HG03442 (cell line): ENCODE measurements around the gene DNAH12.
"Not testable (repeated sequence)": the region's sequence is repeated elsewhere in the genome, so short reads cannot be mapped to it uniquely, and the experiment has no call there.

Source experiments
- ATAC-seq: cut with Tn5 transposase; IDR thresholded peaks from one replicate; pipeline ENCODE4 v1.9.1; 2021; ENCODE audit warnings: mild to moderate bottlenecking, moderate library complexity; ENCODE audit not compliant: unreplicated experiment

DNAH12 gene

GRCh38 chr3:57335283-57335938 is 208.7 kb downstream of the DNAH12 start:
- no peak for ATAC-seq

GRCh38 chr3:57331078-57331610 is 213.0 kb downstream of the DNAH12 start:
- no peak for ATAC-seq

GRCh38 chr3:57326498-57326897 is 217.6 kb downstream of the DNAH12 start:
- not testable (repeated sequence) for ATAC-seq

- ATAC-seq, result no peak
Observed at GRCh38 chr3:57314204-57314603, 229.9 kb downstream of the DNAH12 start.

- ATAC-seq, result no peak
Observed at GRCh38 chr3:57309769-57310360, 234.3 kb downstream of the DNAH12 start.

- not testable (repeated sequence) for ATAC-seq
Observed at GRCh38 chr3:57303520-57303919, 240.6 kb downstream of the DNAH12 start.

GRCh38 chr3:57298041-57298440 is 246.1 kb downstream of the DNAH12 start:
- no peak for ATAC-seq

GRCh38 chr3:57292897-57293526 is 251.1 kb downstream of the DNAH12 start:
- ATAC-seq, result no peak

GRCh38 chr3:57292159-57292896 is 251.8 kb downstream of the DNAH12 start, which contains the start of gene ASB14:
TSS of gene ASB14 (minus strand) at chr3:57292685. CDS start at chr3:57292033, 652 bp downstream.
- ATAC-seq, result no peak

GRCh38 chr3:57288403-57288802 is 255.7 kb downstream of the DNAH12 start:
- ATAC-seq, result no peak

GRCh38 chr3:57287205-57287604 is 256.9 kb downstream of the DNAH12 start:
- ATAC-seq, result no peak

- ATAC-seq, result no peak
Observed at GRCh38 chr3:57283334-57283733, 260.8 kb downstream of the DNAH12 start.

- ATAC-seq, result no peak
Observed at GRCh38 chr3:57281715-57282114, 262.4 kb downstream of the DNAH12 start.

- ATAC-seq, result no peak
Observed at GRCh38 chr3:57279685-57280084, 264.5 kb downstream of the DNAH12 start.

- no peak for ATAC-seq
Observed at GRCh38 chr3:57278237-57278636, 265.9 kb downstream of the DNAH12 start.

- ATAC-seq, result no peak
Observed at GRCh38 chr3:57275393-57275792, 268.8 kb downstream of the DNAH12 start.

GRCh38 chr3:57274845-57275244 is 269.3 kb downstream of the DNAH12 start:
- ATAC-seq, result no peak

- ATAC-seq, result no peak
Observed at GRCh38 chr3:57268416-57268815, 275.7 kb downstream of the DNAH12 start.

- ATAC-seq, result no peak
Observed at GRCh38 chr3:57261929-57262328, 282.2 kb downstream of the DNAH12 start.

- no peak for ATAC-seq
Observed at GRCh38 chr3:57261119-57261518, 283.0 kb downstream of the DNAH12 start.

- no peak for ATAC-seq
Observed at GRCh38 chr3:57257678-57258077, 286.5 kb downstream of the DNAH12 start.
